Keratinocyte (primary cell): Measurements from ENCODE around the gene MYO7B.

Experiments used
- CTCF ChIP-seq, 3 experiments: IDR thresholded peaks in 1 of 3; conservative IDR thresholded peaks in 1 of 3; optimal IDR thresholded peaks in 1 of 3; 2 replicates in 2 of 3; 3 replicates in 1 of 3; pipeline versions ENCODE3 to v1.5.1; 2011; ENCODE audit warnings: low read length in 3 of 3, mild to moderate bottlenecking in 3 of 3, moderate library complexity in 2 of 3, control low read depth in 1 of 3, inconsistent platforms in 1 of 3; ENCODE audit not compliant: insufficient read depth in 2 of 3; ENCODE audit errors: extremely low read depth in 1 of 3
- EZH2 ChIP-seq: IDR thresholded peaks from one replicate; pipeline ENCODE4 v1.6.1; 2012; ENCODE audit warnings: inconsistent platforms, mild to moderate bottlenecking, low read length, moderate library complexity

GRCh38 chr2:127525691-127526131, 9.8 kb upstream of the MYO7B start:
- TF ChIP-seq EZH2 (no peak), CTCF (optimal IDR thresholded peaks at IDR 0.05 in 1 of 3, IDR thresholded peaks at IDR 0.05 in 1 of 3, conservative IDR thresholded peaks at IDR 0.05 in 1 of 3; ENCODE audit: extremely low read depth in 1 of 3, insufficient read depth in 2 of 3, low read length in 3 of 3) (no peak)
